GM23338 (cell line): ENCODE results near the gene RPH3AL.

Source experiments
- CREB1 ChIP-seq: fragments of 250-450 bp; sonication (Bioruptor Pico); IDR thresholded peaks from 2 replicates; pipeline ENCODE4 v1.5.0; 2020; ENCODE audit warnings: low read depth, mild to moderate bottlenecking, moderate library complexity
- EZH2 ChIP-seq: fragments of 200-600 bp; sonication (generic); IDR thresholded peaks from one replicate; pipeline ENCODE4 v1.8.0; 2017; ENCODE audit warnings: antibody characterized with exemption, mild to moderate bottlenecking, low read depth; ENCODE audit not compliant: unreplicated experiment
- EZH2phosphoT487 ChIP-seq: fragments of 200-600 bp; sonication (generic); IDR thresholded peaks from one replicate; pipeline ENCODE4 v1.8.1; 2018; ENCODE audit warnings: antibody characterized with exemption; ENCODE audit not compliant: unreplicated experiment
- JUNB ChIP-seq: IDR thresholded peaks from one replicate; pipeline ENCODE4 v1.6.1; 2016; ENCODE audit warnings: antibody characterized with exemption; ENCODE audit not compliant: unreplicated experiment
- NANOG ChIP-seq: IDR thresholded peaks from 2 replicates; pipeline ENCODE4 v1.6.1; 2016; ENCODE audit warnings: antibody characterized with exemption, borderline replicate concordance
- POLR2AphosphoS5 ChIP-seq: IDR thresholded peaks from 2 replicates; pipeline ENCODE4 v1.6.1; 2016; ENCODE audit warnings: antibody characterized with exemption, low read depth
- ZNF114 ChIP-seq: fragments of 250-450 bp; sonication (Bioruptor Pico); IDR thresholded peaks from 2 replicates; pipeline ENCODE4 v1.5.0; 2020; ENCODE audit warnings: mild to moderate bottlenecking, moderate library complexity
- TF ChIP-seq, protein P1 (sequence below), 2 experiments: fragments of 200-600 bp in 1 of 2; sonication (generic) in 1 of 2; conservative IDR thresholded peaks; 2 replicates each; pipeline versions ENCODE4 v1.5.1 to v1.6.1; 2016 to 2017; ENCODE audit warnings: antibody characterized with exemption in 2 of 2, low read depth in 2 of 2, mild to moderate bottlenecking in 2 of 2, moderate library complexity in 1 of 2
- TF ChIP-seq, protein P2 (sequence below): IDR thresholded peaks from one replicate; pipeline ENCODE4 v1.6.1; 2018; ENCODE audit warnings: antibody characterized with exemption; ENCODE audit not compliant: unreplicated experiment
- TF ChIP-seq, protein P3 (sequence below): IDR thresholded peaks from 2 replicates; pipeline ENCODE4 v1.6.1; 2016; ENCODE audit warnings: antibody characterized with exemption

DNA sequence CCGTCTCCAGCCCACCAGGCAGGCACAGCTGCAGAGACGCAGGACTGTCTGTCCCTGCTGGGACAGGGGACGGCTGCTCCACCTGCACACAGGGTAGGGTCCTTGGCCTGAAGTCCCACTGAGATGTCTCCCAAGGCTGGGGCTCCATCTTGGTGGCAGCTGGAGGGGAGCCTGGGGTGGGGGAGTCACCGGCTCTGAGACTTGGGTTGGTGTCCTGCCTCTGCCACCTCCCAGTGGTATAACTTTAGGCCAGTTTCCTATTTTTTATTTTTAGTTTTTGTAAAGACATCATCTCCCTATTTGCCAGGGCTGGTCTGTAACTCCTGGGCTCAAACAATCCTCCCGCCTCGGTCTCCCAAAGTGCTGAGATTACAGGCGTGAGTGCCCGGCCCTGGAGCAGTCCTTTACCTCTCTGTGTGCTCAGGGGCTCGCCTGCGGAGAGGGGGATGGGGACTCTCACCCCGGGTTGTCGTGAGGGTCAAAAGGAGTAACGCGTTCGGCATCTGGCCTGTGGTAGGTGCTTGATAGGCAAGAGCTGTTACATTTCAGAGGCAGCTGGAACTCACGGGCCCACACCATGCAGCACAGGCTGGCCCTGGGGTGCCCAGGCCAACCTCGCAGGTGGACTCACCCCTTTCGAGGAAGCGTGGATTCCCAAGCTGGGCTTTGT, 124.5 kb downstream of the RPH3AL start:
- TF ChIP-seq, protein P1, sequence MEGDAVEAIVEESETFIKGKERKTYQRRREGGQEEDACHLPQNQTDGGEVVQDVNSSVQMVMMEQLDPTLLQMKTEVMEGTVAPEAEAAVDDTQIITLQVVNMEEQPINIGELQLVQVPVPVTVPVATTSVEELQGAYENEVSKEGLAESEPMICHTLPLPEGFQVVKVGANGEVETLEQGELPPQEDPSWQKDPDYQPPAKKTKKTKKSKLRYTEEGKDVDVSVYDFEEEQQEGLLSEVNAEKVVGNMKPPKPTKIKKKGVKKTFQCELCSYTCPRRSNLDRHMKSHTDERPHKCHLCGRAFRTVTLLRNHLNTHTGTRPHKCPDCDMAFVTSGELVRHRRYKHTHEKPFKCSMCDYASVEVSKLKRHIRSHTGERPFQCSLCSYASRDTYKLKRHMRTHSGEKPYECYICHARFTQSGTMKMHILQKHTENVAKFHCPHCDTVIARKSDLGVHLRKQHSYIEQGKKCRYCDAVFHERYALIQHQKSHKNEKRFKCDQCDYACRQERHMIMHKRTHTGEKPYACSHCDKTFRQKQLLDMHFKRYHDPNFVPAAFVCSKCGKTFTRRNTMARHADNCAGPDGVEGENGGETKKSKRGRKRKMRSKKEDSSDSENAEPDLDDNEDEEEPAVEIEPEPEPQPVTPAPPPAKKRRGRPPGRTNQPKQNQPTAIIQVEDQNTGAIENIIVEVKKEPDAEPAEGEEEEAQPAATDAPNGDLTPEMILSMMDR (conservative IDR thresholded peaks at IDR 0.05; ENCODE audit: low read depth in 2 of 2): no peak
- TF ChIP-seq, protein P2, sequence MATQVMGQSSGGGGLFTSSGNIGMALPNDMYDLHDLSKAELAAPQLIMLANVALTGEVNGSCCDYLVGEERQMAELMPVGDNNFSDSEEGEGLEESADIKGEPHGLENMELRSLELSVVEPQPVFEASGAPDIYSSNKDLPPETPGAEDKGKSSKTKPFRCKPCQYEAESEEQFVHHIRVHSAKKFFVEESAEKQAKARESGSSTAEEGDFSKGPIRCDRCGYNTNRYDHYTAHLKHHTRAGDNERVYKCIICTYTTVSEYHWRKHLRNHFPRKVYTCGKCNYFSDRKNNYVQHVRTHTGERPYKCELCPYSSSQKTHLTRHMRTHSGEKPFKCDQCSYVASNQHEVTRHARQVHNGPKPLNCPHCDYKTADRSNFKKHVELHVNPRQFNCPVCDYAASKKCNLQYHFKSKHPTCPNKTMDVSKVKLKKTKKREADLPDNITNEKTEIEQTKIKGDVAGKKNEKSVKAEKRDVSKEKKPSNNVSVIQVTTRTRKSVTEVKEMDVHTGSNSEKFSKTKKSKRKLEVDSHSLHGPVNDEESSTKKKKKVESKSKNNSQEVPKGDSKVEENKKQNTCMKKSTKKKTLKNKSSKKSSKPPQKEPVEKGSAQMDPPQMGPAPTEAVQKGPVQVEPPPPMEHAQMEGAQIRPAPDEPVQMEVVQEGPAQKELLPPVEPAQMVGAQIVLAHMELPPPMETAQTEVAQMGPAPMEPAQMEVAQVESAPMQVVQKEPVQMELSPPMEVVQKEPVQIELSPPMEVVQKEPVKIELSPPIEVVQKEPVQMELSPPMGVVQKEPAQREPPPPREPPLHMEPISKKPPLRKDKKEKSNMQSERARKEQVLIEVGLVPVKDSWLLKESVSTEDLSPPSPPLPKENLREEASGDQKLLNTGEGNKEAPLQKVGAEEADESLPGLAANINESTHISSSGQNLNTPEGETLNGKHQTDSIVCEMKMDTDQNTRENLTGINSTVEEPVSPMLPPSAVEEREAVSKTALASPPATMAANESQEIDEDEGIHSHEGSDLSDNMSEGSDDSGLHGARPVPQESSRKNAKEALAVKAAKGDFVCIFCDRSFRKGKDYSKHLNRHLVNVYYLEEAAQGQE: no peak
- TF ChIP-seq EZH2: no peak
- no peak for TF ChIP-seq POLR2AphosphoS5
- no peak for TF ChIP-seq JUNB
- no peak for TF ChIP-seq CREB1 (CRISPR knock-in tag)
- TF ChIP-seq, protein P3, sequence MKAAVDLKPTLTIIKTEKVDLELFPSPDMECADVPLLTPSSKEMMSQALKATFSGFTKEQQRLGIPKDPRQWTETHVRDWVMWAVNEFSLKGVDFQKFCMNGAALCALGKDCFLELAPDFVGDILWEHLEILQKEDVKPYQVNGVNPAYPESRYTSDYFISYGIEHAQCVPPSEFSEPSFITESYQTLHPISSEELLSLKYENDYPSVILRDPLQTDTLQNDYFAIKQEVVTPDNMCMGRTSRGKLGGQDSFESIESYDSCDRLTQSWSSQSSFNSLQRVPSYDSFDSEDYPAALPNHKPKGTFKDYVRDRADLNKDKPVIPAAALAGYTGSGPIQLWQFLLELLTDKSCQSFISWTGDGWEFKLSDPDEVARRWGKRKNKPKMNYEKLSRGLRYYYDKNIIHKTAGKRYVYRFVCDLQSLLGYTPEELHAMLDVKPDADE: no peak
- TF ChIP-seq EZH2phosphoT487: no peak
- no peak for TF ChIP-seq NANOG
- no peak for TF ChIP-seq ZNF114 (CRISPR knock-in tag)
